ENCODE data around the gene GRB2.

GRB2 gene

GRCh38 chr17:75403131-75403530 is 2.3 kb downstream of the GRB2 start:
- Histone ChIP-seq H3K27ac (peak overlapping the region; percentile 99; the same call in 1 of the 2 replicates), H4K20me1 (peaks cover 73% of the 10 kb centered on the region), H3K36me3 (peaks cover 29% of the 10 kb centered on the region), H3K9ac (peak overlapping the region; percentile 100), H3K27me3 (no peaks in the 10 kb centered on the region), H3K4me3 (peak overlapping the region; percentile 98), H3K4me1 (peaks cover 49% of the 10 kb centered on the region), H3K4me2 (peak overlapping the region; percentile 88), H3K9me3 (no peaks in the 10 kb centered on the region)
- TF ChIP-seq Cebpa-rat (IDR thresholded peaks at IDR 0.05) = no peak

DNA sequence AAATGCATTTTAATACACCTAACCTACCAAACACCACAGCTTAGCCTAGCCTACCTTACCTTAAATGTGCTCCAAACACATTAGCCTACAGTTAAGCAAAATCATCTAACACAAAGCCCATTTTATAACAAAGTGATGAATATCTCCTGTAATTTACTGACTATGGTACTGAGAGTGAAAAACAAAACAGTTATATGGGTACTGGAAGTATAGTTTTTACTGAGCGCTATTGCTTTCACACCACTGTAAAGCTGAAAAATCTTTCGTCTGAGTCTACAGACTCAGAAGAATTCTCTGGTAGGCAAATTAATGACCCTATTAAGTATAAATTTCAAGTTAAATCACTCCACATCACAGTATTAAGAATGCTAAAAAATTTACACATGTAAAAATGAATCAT is 3.5 kb downstream of the GRB2 start:
- no peak overlapping the region for H3K9ac ChIP-seq
- peaks cover 52% of the 10 kb centered on the region for H3K4me1 ChIP-seq
- no peak overlapping the region for H3K27ac ChIP-seq
- H3K4me3 ChIP-seq = no peak overlapping the region
- peaks cover 84% of the 10 kb centered on the region for H4K20me1 ChIP-seq
- H3K4me2 ChIP-seq = peak overlapping the region; percentile 88
- no peaks in the 10 kb centered on the region for H3K9me3 ChIP-seq
- H3K36me3 ChIP-seq = peaks cover 29% of the 10 kb centered on the region
- no peaks in the 10 kb centered on the region for H3K27me3 ChIP-seq
- no peak for TF ChIP-seq Cebpa-rat (IDR thresholded peaks at IDR 0.05)

DNA sequence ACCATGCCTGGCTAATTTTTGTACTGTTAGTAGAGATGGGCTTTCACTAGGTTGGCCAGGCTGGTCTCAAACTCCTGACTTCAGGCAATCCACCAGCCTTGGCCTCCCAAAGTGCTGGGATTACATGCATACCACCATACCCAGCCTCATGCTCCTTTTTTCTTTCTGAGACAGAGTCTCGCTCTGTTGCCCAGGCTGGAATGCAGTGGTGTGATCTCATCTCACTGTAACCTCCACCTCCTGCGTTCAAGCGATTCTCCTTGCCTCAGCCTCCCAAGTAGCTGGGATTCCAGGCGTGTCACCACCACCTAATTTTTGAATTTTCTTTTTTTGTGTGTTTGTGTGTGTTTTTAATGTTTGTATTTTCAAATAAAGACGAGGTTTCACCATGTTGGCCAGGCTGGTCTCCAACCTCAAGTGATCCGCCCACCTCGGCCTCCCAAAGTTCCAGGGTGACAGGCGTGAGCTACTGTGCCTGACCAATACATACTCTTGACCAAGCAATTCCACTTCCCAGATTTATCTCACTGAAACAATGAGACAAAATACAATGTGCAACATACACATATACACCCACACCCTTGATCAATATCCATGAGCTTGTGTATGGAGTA is 5.0 kb downstream of the GRB2 start:
- H3K4me3 ChIP-seq = no peak overlapping the region
- H3K4me1 ChIP-seq = peaks cover 58% of the 10 kb centered on the region
- H3K27ac ChIP-seq = no peak overlapping the region
- no peak overlapping the region for H3K4me2 ChIP-seq
- H4K20me1 ChIP-seq = peaks cover 100% of the 10 kb centered on the region
- no peaks in the 10 kb centered on the region for H3K9me3 ChIP-seq
- H3K36me3 ChIP-seq = peaks cover 29% of the 10 kb centered on the region
- TF ChIP-seq Cebpa-rat (IDR thresholded peaks at IDR 0.05) = no peak
- no peak overlapping the region for H3K9ac ChIP-seq
- no peaks in the 10 kb centered on the region for H3K27me3 ChIP-seq

DNA sequence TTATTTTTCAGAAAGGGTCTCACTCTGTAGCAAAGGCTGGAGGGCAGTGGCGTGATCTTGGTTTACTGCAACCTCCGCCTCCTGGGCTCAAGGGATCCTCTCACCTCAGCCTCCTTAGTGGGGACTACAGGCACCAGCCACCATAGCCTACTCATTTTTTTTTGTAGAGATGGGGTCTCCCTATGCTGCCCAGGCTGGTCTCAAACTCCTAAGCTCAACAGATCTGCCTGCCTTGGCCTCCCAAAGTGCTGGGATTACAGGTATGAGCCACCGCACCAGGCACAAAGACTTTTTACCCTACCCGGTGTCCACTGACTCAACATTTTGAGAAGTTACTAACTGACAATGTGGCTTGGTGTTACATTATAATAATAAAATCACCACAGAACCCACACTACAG is 7.2 kb downstream of the GRB2 start:
- Histone ChIP-seq H3K4me1 (peaks cover 66% of the 10 kb centered on the region), H3K4me2 (no peak overlapping the region; the same call in 1 of the 2 replicates), H3K36me3 (peaks cover 29% of the 10 kb centered on the region), H3K4me3 (no peak overlapping the region), H3K9me3 (no peaks in the 10 kb centered on the region), H3K27me3 (no peaks in the 10 kb centered on the region), H3K27ac (no peak overlapping the region), H4K20me1 (peaks cover 100% of the 10 kb centered on the region), H3K9ac (no peak overlapping the region)
- TF ChIP-seq Cebpa-rat (IDR thresholded peaks at IDR 0.05) = no peak

DNA sequence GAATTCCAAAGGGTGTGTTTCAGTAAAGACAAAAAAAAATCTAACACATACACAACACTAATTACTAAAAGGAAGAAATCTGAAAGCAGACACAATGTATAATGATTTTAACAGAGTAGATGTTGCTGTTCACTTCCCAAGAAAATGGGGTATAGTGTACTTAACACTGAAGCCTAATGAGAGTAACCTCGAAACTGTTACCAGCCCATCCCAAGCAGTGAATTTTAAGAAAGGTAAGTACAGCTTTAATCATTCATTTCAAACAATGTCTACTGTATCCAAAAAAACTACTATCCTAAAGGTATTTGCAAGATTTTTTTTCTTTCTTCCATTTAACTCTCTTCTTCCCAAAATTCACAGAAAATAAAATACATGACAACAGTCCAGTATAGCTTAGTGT is 8.3 kb downstream of the GRB2 start:
- no peak for TF ChIP-seq Cebpa-rat (IDR thresholded peaks at IDR 0.05)
- H3K4me2 ChIP-seq = peak overlapping the region; percentile 42
- 0 out of 2 replicates have a peak overlapping the region, but pooled peaks have one; percentile 14 for H3K27ac ChIP-seq
- H3K27me3 ChIP-seq = no peaks in the 10 kb centered on the region
- H3K36me3 ChIP-seq = peaks cover 35% of the 10 kb centered on the region
- no peak overlapping the region for H3K4me3 ChIP-seq
- peaks cover 100% of the 10 kb centered on the region for H4K20me1 ChIP-seq
- 0 out of 2 replicates have a peak overlapping the region, but pooled peaks have one; percentile 82 for H3K9ac ChIP-seq
- H3K4me1 ChIP-seq = peaks cover 64% of the 10 kb centered on the region
- no peaks in the 10 kb centered on the region for H3K9me3 ChIP-seq

- peaks cover 100% of the 10 kb centered on the region for H4K20me1 ChIP-seq
- peaks cover 39% of the 10 kb centered on the region for H3K36me3 ChIP-seq
- H3K27ac ChIP-seq = peak overlapping the region; percentile 14; the same call in 1 of the 2 replicates
- no peaks in the 10 kb centered on the region for H3K27me3 ChIP-seq
- no peak overlapping the region for H3K4me3 ChIP-seq
- H3K9ac ChIP-seq = peak overlapping the region; percentile 82; the same call in 1 of the 2 replicates
- no peak for TF ChIP-seq Cebpa-rat (IDR thresholded peaks at IDR 0.05)
- peaks cover 60% of the 10 kb centered on the region for H3K4me1 ChIP-seq
- peak overlapping the region; percentile 42 for H3K4me2 ChIP-seq
- H3K9me3 ChIP-seq = no peaks in the 10 kb centered on the region
These were observed 8.7 kb downstream of the GRB2 start for GRCh38 chr17:75396796-75397195.

DNA sequence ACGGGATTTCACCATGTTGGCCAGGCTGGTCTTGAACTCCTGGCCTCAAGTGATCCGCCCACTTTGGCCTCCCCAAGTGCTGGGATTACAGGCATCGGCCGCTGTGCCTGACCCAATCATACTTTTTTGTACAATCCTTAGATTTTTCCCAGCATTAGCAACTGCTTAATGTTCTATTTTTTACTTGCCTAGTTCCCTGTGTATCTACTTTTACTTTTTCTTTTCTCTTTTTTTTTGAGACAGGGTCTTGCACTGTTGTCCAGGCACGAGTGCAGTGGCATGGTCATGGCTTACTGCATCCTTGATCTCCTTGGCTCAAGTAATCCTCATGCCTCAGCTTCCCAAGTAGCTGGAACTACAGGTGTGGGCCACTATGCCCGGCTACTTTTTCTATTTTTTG is 9.5 kb downstream of the GRB2 start:
- Histone ChIP-seq H3K4me1 (peaks cover 55% of the 10 kb centered on the region), H4K20me1 (peaks cover 100% of the 10 kb centered on the region), H3K36me3 (peaks cover 47% of the 10 kb centered on the region), H3K4me2 (peak overlapping the region; percentile 97), H3K9me3 (no peaks in the 10 kb centered on the region), H3K27me3 (no peaks in the 10 kb centered on the region), H3K9ac (peak overlapping the region; percentile 82), H3K27ac (0 out of 2 replicates have a peak overlapping the region, but pooled peaks have one; percentile 14), H3K4me3 (no peak overlapping the region)
- no peak for TF ChIP-seq Cebpa-rat (IDR thresholded peaks at IDR 0.05)

DNA sequence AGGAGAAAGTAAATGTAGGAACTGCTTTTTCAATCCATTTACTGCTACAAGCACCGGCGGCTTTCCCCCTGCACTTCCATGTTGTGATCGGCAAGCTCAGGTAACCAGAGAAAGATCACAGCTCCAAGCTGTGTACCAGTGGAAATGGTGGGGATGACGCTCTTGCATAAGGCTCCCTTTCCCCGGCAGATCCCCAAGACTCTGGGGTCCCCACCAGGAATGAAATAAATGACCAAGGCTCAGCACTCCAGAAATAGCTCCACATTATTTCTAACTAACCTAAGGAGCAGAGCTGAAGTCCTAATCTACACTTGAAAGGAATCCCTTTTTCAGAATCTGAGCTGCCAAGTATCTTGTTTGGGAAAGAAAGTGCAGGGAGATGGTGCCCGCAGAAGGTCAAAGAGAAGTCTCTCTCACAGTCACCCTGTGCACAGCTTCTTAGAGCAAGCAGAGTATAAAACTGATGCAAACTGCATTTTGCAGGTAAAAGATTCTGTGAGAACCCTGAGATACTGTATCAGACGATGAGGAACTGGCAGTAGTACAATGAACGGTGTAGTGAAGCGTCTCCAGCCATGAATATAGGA is 11.1 kb downstream of the GRB2 start:
- Histone ChIP-seq H3K27me3 (no peaks in the 10 kb centered on the region), H3K4me3 (peak overlapping the region; percentile 71), H3K9me3 (no peaks in the 10 kb centered on the region), H3K4me2 (peak overlapping the region; percentile 97), H3K4me1 (peaks cover 55% of the 10 kb centered on the region), H4K20me1 (peaks cover 100% of the 10 kb centered on the region), H3K36me3 (peaks cover 44% of the 10 kb centered on the region), H3K9ac (peak overlapping the region; percentile 82), H3K27ac (peak overlapping the region; percentile 76)
- no peak for TF ChIP-seq Cebpa-rat (IDR thresholded peaks at IDR 0.05)

GRCh38 chr17:75393523-75394331 is 11.8 kb downstream of the GRB2 start:
- Histone ChIP-seq H3K27me3 (no peaks in the 10 kb centered on the region), H3K9ac (peak overlapping the region; percentile 82), H3K4me3 (peak overlapping the region; percentile 71), H4K20me1 (peaks cover 100% of the 10 kb centered on the region), H3K4me1 (peaks cover 55% of the 10 kb centered on the region), H3K27ac (peak overlapping the region; percentile 76), H3K9me3 (no peaks in the 10 kb centered on the region), H3K36me3 (peaks cover 44% of the 10 kb centered on the region), H3K4me2 (peak overlapping the region; percentile 97)
- TF ChIP-seq Cebpa-rat (IDR thresholded peaks at IDR 0.05) = no peak

DNA sequence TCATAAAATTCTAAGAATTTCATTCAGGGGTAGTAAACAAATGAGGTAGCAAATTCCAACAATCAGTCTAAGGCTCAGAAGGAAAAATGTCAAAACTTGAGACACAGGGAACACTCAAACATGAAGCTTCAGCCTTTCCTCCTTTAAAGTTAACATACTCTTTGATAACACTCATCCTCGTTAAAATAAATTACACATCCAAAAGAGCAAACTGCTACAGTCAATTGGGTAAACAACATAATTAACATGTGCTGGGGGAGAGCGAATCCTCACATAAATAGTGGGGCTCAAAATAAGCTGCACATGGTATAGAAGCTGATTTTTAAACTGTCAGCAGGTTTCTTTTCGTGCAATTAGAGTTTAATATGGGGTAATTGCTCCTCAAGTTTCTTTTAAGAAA is 12.9 kb downstream of the GRB2 start:
- peak overlapping the region; percentile 97 for H3K4me2 ChIP-seq
- H3K36me3 ChIP-seq = peaks cover 50% of the 10 kb centered on the region
- no peaks in the 10 kb centered on the region for H3K27me3 ChIP-seq
- no peaks in the 10 kb centered on the region for H3K9me3 ChIP-seq
- H3K9ac ChIP-seq = no peak overlapping the region
- peaks cover 45% of the 10 kb centered on the region for H3K4me1 ChIP-seq
- H3K4me3 ChIP-seq = no peak overlapping the region
- peaks cover 100% of the 10 kb centered on the region for H4K20me1 ChIP-seq
- H3K27ac ChIP-seq = no peak overlapping the region
- TF ChIP-seq Cebpa-rat (IDR thresholded peaks at IDR 0.05) = no peak
